Adrenal gland (tissue), 5 donors: ENCODE data around the gene CD300H.

Source experiments
- POLR2A ChIP-seq, 2 donors: fragments of 450-650 bp; IDR thresholded peaks; one replicate each; pipeline ENCODE4 v1.6.1; 2017; ENCODE audit warnings: antibody characterized with exemption in 2 of 2, mild to moderate bottlenecking in 2 of 2, moderate library complexity in 1 of 2
- TF ChIP-seq, protein P1 (sequence below), 6 experiments: fragments of 450-650 bp in 4 of 6; fragments of 200-600 bp in 2 of 6; sonication (generic) in 1 of 6; IDR thresholded peaks; 1 replicate in 5 of 6; 2 replicates in 1 of 6; pipeline versions ENCODE4 v1.5.1 to v1.8.0; 2016 to 2021; ENCODE audit warnings: antibody characterized with exemption in 6 of 6, mild to moderate bottlenecking in 2 of 6, moderate library complexity in 1 of 6
- donor health status: DM: no; HTN: no; CAD: no.

DNA sequence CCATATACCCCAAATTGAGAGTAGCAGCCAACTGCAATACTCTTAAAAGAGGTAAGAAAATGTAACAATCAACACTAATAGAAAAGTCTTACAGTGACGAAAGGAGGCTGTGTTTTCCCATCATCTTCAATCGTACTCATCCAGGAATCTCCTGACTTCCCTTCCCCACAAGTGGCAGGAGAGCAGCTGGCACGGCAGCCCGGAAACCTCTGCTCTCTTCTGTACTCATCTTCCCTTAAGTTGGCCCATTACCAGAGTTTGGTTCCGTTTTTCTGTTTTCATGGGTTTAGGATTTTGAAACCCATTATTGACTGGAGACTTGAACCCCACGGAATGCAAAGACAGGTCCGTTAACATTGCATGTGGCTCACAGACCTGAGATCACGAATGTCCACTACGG is 11.7 kb upstream of the CD300H start:
- TF ChIP-seq, protein P1, sequence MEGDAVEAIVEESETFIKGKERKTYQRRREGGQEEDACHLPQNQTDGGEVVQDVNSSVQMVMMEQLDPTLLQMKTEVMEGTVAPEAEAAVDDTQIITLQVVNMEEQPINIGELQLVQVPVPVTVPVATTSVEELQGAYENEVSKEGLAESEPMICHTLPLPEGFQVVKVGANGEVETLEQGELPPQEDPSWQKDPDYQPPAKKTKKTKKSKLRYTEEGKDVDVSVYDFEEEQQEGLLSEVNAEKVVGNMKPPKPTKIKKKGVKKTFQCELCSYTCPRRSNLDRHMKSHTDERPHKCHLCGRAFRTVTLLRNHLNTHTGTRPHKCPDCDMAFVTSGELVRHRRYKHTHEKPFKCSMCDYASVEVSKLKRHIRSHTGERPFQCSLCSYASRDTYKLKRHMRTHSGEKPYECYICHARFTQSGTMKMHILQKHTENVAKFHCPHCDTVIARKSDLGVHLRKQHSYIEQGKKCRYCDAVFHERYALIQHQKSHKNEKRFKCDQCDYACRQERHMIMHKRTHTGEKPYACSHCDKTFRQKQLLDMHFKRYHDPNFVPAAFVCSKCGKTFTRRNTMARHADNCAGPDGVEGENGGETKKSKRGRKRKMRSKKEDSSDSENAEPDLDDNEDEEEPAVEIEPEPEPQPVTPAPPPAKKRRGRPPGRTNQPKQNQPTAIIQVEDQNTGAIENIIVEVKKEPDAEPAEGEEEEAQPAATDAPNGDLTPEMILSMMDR (IDR thresholded peaks at IDR 0.05), result no peak
- no peak for TF ChIP-seq POLR2A (IDR thresholded peaks at IDR 0.05)
